ENCODE measurements around the gene POLR3K.

- TF ChIP-seq CTCF (IDR thresholded peaks at IDR 0.05) = no peak
- TF ChIP-seq POLR2A (IDR thresholded peaks at IDR 0.05) = no peak
These were observed 6.8 kb upstream of the POLR3K start for GRCh38 chr16:60166-60565.
